Middle frontal gyrus (tissue), 1 donor: Measurements from ENCODE around the gene NKX6-2.
"Not testable (repeated sequence)": the region's sequence is repeated elsewhere in the genome, so short reads cannot be mapped to it uniquely, and the experiment has no call there.

Experiments used
- DNase-seq: peaks from one replicate; pipeline ENCODE4 v3.0.0-alpha.2; 2015; ENCODE audit warnings: low spot score; ENCODE audit errors: extremely low spot score

The NKX6-2 gene

DNA sequence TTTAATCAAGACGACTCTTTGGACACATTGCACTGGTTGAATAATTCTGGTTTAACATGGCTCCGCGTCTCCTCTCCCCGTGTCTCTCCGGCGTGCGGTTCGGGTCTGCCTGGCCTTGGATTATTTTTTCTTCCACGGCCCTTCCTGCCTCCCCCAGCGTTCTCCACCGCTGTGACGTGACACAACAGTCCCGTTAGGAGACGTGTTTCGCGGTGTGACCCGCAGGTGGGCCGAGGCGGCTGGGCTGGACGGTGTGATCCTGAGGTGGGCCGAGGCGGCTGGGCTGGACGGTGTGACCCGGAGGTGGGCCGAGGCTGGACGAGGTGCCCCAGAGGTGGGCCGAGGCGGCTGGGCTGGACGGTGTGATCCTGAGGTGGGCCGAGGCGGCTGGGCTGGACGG is 12.0 kb upstream of the NKX6-2 start:
- DNase-seq = not testable (repeated sequence)

DNA sequence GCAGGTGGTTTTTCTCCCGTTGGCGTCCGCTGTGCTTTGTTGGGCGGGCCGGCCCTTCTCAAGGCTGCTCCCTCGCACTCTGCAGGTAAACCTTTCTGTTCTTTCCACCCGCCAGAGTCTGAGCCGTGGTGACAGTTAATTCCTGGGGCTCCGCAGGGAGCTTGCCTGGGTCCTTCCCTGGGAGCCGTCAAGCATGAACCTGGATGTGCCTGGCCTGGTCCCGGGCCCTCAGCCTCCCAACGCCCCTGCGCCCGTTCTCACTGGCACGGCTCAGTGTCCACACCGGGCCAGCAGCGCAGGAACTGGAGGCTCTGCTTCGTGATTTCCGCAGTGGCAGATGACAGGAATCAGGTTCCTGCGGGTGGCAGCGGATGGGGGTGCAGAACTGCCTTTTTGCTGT is 10.9 kb upstream of the NKX6-2 start:
- no peak for DNase-seq

DNA sequence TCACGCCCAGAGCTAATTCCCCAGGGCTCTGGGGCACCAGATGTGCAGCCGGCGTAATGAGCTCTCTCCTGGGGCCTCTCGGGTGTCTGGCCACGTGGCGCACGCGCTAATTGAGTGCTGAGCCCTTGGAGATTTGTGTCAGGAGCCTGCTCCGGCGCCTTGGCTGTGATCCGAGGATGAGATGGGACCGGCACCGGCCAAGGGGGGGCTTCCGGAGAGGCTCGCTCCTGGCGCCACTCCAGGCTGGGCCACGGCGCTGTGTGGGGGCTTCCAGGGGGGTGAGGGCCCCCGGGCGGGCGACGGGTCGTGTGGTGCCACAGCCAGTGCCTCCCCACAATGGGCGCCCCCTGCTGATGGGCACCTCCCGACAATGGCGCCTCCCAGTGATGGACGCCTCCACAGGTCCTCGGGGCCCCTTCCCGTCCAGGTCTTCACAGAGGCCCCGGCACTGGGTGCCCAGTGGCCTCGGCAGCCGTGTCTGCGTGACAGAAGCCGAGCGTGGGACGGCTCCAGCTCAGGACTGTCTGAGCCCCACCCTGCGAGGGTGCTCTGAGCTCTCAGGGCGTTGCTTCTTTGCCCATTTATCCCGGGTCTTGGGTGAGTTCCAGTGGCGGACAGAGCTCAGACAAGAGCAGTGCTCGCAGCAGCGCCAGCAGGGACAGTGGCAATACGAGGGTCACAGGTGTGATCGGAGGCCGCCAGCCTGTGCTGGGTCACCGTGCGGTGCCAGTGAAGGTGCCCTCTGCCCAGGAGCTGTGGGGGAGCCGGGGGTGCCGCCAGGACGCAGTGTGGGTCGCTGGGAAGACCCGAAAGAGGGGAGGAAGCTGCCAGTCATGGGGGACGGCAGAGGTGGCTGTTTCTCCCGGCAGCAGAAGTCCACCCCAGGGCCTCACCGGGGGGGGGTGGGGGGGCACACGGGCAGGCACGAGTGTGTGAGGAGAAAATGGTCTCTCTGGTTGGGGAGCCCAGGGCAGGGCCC is 8.2 kb upstream of the NKX6-2 start:
- no peak for DNase-seq

DNA sequence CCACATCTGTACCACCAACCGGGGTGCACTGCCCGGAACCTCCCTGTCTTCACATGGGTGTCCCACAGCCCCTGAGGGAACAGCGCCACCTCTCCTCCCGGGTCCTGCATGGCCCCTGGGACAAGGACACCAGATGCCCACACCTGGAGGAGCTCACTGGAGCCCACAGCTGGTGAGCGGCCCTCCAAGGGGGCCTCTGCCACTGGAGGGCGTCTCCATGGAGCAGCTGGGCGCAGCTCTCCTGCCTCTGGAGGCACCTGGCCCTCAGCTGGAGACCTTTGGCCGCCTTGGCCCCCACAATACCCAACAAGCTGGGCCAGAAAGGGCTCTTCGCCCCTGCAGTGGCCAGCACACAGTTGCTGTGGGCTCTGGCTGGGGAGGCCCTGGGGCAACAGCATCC is 7.3 kb upstream of the NKX6-2 start:
- no peak for DNase-seq

DNA sequence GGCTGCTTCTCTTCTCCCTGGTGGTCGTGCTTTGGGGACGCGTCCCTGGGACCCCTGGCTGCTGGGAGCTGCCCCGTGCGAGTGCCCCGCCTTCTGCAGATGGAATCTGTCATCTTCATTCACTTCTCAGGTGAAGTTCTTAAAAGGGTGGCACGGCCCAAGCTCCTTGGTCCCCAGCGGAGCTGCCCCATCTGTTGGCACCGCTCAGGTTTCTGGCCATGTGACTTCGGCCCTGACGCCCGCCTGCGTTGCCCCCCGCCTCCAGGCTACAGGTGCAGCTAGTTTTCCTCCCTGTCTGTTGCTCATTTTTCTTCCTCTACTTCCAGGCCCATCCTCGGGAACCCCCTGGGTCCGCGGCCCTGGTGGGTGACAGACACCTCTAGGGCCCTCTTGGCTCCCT is 6.8 kb upstream of the NKX6-2 start:
- DNase-seq = no peak

DNA sequence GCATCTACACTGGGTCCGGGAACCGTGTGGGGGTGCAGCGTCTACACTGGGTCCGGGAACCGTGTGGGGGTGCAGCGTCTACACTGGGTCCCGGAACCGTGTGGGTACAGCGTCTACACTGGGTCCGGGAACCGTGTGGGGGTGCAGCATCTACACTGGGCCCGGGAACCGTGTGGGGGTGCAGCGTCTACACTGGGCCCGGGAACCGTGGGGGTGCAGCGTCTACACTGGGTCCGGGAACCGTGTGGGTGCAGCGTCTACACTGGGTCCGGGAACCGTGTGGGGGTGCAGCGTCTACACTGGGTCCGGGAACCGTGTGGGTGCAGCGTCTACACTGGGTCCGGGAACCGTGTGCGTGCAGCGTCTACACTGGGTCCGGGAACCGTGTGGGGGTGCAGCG is 6.2 kb upstream of the NKX6-2 start:
- DNase-seq = not testable (repeated sequence)

DNA sequence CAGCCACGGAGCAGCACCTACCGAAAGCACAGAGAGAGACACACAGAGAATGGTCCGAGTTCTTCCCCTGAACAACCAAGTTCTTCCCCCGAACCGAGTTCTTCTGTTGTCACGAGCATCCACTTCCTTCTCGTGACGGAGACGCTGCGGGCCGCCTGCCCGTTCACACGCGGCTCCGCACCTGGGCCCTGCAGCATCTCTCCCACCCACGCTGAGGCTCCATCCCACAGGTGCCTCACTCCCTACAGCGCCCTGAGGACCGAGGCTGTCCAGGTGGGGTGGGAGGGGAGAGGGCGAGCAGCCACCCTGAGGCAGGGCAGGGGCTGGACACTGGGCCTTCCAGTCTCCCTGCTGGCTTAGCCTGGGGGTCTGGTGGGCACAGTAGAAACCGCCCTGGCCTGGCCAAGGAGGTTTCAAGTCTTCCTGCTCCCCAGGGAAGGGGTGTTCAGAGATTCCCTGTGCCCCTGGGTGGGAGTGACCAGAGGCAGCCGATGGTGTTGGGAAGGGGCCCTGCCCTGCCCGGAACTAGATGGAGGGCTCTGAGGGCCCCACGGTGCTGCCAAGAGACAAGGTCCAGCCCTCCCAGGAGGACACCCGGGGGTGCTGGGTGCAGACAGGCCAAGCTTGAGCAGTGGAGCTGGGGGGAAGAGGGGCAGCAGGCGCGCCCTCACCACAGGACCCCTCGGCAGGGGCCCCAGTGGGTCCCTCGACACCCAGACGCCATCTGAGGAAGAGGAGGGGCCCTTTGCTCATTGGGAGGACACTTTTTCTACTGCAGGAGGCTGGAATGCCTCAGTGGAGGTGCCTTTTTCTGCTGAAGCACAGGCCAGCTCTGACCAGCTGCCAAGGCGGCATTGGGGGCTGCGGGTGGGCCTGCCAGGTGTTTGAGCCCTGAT is 5.2 kb upstream of the NKX6-2 start:
- no peak for DNase-seq

DNA sequence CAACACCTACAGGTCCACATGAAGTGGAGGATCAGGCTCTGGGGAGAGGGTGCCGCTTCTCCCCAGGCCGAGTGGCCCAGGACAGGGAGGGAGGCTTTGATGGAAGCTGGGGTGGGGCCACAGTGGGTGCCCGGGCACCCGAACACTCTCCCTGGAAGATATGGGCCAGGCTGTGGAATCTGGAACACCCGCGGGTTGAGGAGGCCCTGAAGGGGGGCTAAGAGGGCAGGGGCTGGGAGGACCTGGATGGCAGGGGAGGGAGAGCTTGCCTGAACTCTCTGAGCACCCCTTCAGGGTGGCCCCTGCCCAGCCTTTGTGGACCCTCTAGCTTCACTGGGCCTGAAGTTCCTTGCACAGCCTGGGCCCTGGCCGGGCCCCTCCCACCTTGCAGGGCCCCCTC is 4.5 kb upstream of the NKX6-2 start:
- DNase-seq = no peak

DNA sequence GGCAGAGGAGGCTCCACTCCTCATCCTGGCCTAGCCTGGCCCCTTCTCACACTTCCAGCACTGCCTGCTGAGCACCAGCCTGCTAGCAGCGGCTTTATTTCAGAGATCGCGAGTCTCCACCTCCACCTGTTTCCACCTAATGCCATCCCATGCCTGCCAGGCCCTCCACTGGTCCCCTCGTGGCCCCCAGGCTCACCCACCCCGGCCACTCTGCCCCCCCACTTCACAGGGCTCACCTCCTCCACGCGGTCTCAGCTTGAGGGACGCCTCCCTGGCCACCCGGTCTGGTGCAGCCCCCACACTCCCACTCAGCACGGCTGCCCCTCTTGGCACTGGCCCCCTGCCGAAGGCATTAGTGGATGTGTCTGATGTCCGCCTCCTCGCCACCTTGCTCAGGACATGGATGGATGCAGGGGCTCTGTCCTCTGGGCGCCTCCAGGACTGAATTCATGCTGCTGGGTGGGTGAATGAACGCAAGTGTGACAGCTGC is 3.8 kb upstream of the NKX6-2 start:
- no peak for DNase-seq

DNA sequence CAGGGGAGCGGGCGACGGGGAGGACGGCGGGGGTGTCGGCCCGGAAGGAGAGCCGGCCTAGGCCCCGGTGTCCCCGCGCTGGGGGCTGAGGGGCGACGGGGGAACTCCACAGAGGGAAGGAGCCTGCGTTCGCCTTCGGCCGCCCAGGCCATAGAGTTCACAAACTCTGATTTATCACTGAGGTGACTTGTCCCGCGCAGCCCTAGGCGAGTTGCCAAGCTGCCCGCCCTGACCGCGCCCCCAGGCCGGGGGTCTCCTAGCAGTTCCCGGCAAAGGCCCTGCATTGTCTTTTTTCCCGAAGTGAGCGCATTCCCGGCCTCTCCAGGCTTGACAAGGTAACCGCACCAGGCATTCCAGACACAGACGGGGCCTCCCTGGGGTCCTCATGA is 2.9 kb upstream of the NKX6-2 start:
- no peak for DNase-seq

DNA sequence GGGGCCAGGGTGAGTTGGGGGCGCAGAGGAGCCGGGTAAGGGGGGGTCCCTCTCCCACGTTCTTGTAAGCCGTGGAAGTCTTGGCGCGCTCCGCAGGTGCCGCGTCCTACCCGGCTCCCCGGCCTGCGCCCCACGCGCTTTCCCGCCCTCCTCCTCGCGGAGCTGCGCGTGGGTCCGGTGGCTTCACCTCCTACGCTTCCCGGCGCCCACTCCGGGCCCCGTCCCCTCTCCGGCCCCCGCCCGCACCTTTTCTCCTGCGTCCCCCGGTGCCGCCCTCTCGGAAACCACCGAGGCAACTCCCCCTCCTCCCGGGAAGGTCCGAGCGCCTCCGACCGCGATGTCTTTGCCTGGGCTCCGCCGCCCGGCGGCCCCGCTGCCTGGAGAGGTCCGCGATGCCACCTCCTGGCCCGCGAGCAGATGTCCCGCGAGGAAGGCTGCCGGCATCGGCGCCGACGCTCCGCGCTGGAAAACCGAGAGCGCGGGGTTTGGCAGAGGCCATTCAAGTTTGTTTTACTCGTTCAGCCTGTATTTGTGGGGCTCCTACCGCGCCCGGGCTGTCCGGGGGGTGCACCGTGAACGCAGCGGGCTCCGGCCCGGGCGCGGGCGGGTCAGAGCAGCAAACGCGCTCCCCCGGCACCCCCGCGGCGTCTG is 2.4 kb upstream of the NKX6-2 start:
- no peak for DNase-seq

DNA sequence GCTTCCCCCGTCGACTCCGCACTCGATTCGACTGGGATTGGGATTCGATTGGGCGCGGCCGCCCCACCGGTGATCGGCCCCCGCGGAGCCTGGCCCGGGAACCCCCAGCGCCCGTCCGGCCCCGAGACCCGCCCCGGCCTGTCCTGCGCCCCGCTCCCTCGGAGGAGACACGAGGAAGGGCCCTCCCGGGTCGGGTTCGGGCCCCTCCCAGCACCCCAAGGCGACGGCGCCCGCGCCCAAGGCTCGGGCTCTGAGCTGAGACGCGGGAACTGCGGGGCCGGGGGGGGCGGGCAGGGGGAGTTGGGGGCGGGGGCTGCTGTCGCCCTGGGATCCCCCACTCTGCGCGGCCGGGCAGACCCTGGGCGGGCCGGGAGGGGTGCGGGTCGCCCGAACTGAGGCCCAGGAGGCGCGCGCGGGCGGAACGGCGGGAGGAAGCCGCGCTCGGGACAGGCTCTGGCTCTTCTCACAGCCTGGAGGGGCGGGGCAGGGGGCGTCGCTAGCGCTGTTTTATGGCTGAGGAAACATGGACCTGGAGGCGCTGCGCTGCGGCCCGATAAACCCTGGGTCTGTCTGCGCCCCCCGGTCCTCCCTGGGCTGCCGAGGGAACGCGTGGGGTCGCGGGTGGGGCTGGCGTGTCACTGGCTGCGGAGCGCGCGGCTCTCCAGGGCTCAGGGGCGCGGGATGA is 1.7 kb upstream of the NKX6-2 start:
- DNase-seq = no peak

DNA sequence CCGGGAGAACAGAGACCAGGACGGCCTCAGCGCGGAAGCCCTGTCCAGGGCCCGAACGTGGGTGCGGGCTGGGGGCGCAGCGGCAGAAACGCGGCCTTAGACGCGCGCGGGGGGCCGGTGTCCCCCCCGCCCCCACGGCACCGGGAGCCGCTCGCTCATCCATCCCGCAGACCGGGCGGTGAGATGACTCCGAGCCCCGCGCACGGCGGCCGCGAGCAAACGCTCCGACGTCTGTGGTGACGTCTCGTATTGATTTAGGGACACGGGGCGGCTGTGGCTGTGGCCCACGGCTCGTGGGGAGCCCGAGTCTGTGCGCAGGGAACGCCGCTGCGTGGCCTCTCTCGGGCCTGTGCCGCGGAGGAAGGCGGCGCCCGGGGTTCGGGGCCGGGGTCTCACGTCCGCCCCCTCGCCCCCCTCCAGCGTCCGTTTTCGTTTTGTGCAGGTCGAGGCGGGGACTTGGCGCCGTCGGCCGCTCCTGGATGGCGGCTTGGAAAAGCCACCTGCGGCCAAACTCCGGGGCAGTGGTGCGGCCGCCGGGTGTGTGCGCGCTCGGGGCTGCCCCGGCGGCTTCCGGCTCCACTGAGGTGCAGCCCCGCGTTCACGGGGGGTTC is 1.0 kb upstream of the NKX6-2 start:
- no peak for DNase-seq

DNA sequence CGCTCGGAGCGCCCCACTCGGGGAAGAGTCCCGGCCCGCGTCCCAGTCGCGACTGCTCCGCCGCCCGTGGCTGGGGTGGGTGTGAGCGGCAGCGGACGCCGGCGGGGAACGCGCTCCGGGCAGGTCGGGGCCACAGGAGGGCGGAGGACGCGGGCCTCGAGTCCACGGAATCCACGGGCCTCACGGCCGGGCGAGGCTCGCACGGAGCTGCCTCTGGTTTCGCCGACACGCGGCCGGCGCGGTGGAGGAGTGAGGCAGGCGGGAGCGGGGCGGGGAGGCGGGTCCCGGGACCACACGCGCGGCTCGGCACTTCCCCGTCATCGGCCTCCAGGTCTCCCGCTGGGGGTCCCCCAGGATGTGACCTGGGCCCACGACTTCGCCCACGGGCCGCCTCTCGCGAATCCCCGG is 533 bp upstream of the NKX6-2 start:
- no peak for DNase-seq

DNA sequence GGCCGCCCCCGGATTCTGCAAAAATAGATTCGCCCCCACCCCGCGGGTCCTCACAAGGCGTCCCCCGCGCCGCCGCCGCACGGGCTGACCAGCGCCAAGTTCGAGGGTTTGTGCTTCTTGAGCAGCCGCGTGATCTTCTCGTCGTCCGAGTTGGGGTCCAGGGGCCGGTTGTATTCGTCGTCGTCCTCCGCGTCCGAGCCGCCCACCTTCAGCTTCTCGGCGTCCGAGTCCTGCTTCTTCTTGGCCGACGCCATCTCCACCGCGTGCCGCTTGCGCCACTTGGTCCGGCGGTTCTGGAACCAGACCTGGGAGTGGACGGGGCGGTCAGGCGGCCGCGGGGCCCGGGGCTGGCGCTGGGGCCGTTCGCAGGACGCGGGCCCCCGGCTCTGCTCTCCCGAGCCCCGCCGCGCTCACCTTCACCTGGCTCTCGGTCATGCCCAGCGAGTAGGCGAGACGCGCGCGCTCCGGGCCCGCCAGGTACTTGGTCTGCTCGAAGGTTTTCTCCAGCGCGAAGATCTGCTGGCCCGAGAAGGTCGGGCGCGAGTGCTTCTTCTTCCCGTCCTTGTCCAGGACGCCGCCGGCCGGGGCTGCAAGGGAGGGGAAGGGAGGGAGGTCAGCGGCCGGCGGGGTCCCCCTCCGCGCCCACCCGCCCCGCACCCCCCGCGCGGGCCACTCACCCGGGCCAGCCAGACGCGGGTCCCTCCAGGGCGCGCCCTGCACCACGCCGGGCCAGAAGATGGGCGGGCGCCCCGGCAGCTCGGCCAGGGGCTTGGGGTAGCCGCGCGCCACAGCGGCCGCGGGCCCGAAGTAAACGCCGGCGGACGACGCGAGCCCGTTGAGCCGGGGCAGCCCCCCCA is 853 bp downstream of the NKX6-2 start:
- DNase-seq = no peak

DNA sequence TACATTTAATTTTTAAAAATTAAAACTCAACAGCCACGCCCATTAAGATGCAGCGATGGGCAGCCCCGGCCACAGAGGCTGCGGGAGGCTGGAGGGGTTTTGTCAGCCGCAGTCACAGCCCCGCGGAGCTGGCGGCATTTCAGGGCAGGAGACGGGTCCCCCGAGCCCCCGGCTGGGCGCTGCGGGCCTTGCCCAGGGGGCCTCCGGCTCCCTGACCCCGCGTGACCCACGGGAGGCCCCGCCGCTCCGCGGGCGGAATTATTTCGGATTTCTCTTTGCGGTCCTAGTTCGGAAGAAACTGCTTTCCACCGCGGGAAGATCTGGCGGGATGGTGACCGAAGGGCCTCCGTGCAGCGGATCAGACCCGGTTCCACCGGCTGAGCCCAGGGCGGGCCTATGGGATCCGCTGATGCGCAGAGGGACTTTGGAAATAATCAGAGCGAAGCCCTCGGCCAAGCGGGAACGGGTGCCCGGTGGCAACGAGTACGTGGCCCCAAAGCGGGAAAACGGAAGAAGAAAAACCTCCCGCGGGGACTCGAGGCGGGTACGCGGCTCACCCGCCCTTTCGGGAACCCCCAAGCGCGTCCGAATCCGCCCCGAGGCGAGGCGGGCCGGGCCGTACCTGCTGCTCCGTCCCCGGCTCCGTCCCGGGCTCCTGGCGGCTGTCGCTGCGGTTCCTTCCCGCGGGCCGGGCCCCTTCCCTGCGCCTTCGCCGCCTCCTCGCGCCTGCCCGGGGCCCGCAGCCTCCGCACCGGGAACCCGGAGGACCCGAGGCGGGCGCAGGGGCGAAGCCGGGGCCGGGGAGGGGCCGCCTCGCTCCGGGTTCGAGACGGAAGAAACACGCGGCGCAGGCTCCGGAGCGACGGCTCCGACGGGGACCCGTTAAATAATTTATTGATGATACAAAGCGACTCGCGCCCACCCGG is 1.7 kb downstream of the NKX6-2 start:
- no peak for DNase-seq

DNA sequence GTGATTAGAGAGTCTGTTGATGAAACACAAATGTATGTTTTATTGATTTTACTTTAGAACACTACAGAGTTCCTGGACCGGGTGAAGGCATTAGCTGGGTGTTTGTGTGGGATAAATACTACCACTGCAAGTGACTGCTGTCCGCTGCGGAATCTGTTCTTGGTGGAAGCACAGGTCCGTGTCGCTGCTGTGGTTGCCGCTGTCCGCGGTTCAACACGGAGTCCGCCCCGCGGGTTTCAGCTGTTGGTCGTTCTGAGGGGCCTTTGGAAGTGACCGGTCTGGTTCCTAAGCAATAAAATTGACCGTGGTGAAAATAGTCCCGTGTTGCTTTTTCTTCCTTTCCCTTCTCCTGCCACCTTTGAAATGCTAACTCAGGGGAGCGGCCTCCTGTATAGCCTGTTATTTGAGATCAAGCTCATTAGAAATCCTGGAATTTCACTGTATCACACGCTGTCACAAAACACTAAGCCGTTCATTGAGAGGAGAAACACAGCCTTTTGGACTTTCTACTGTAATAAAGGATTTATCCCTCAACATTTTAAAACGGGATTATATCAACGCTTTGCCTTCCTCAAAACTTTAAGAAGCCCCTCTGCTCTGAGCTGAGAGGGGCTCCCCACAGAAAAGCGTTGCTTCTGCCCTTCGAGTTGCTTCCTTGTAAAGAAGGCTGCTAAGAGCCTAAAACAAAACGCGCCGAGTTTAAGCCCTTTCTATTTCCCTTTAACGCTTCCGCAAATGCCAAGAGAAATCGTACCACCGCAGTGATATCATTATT is 2.6 kb downstream of the NKX6-2 start:
- DNase-seq = no peak

DNA sequence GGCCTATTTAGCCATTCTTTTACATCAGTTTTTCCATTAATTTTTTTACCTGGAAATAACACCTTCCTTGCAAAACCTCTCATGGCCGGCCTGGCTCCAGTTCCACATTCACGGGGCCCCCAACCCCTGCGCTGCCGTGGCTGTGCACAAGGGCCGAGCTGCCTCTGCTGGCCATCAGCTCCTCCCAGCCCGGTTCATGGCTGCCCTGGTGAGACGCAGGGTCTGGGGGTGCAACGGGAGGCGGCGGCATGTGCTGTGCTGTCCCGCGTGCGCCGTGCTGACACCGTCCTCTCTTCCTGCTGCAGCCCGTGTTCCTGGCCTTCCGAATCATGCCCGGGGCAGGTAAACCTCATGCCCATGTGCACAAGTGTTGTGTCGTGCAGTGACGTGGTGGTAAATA is 4.4 kb downstream of the NKX6-2 start:
- no peak for DNase-seq
